Activated naive CD4-positive, alpha-beta T cell treated with anti-CD3 and anti-CD28 coated beads, Interleukin-2, amount 50 U/mL, for 24 hours (primary cell): ENCODE results near the gene LTB4R.

Source experiments
- H3K27ac Mint-ChIP-seq: one replicate; pipeline ENCODE4 v1.8.0; 2021; ENCODE audit warnings: mild to moderate bottlenecking, mixed read lengths
- H3K27me3 Mint-ChIP-seq: one replicate; pipeline ENCODE4 v1.8.0; 2021; ENCODE audit warnings: mixed read lengths
- H3K36me3 Mint-ChIP-seq: one replicate; pipeline ENCODE4 v1.8.0; 2021; ENCODE audit warnings: mixed read lengths
- H3K4me1 Mint-ChIP-seq: one replicate; pipeline ENCODE4 v1.8.0; 2021; ENCODE audit warnings: mixed read lengths
- H3K4me3 Mint-ChIP-seq: one replicate; pipeline ENCODE4 v1.8.0; 2021; ENCODE audit warnings: mild to moderate bottlenecking, mixed read lengths
- H3K9me3 Mint-ChIP-seq: one replicate; pipeline ENCODE4 v1.8.0; 2021; ENCODE audit warnings: mixed read lengths

Gene LTB4R

DNA sequence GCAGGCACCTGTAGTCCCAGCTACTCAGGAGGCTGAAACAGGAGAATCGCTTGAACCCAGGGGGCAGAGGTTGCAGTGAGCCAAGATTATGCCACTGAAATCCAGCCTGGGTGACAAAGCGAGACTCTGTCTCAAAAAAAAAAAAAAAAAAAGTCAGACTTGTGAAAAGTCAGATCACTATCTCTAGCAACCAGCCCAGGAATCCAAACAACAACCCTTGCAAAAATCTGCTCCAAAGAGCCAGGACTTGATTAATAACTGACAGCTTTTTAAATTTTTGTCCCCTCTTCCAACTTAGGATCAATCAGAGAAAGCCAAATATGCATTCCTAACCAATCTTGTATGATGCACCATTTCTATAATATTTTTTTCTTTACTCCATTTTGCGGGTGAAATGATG lies 49.0 kb downstream of the LTB4R start:
- peaks cover 21% of the 10 kb centered on the region for H3K27me3 Mint-ChIP-seq
- peaks cover 2% of the 10 kb centered on the region for H3K4me1 Mint-ChIP-seq
- H3K36me3 Mint-ChIP-seq = no peaks in the 10 kb centered on the region
- no peak overlapping the region for H3K4me3 Mint-ChIP-seq
- no peak overlapping the region for H3K27ac Mint-ChIP-seq
- no peaks in the 10 kb centered on the region for H3K9me3 Mint-ChIP-seq

DNA sequence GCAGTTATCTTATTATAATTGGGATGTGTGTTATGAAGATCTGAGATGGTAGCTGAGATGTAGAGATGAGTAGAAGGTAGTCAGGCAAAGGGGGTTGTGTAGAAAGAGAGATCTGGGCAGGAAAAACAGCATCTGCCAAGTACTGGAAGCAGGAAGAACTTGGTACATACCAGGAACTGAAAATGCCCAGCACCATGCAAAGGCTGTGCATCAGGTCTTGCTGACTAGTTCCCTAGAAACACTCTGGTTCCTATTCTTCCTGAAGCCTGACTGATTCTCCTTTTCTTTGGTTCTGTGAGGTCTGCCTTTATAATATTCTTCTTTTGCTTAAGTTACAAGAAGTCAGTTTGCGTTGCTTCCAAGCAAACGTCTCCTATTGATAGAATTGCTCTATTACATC lies 50.0 kb downstream of the LTB4R start:
- H3K27me3 Mint-ChIP-seq = peaks cover 29% of the 10 kb centered on the region
- H3K4me3 Mint-ChIP-seq = no peak overlapping the region

DNA sequence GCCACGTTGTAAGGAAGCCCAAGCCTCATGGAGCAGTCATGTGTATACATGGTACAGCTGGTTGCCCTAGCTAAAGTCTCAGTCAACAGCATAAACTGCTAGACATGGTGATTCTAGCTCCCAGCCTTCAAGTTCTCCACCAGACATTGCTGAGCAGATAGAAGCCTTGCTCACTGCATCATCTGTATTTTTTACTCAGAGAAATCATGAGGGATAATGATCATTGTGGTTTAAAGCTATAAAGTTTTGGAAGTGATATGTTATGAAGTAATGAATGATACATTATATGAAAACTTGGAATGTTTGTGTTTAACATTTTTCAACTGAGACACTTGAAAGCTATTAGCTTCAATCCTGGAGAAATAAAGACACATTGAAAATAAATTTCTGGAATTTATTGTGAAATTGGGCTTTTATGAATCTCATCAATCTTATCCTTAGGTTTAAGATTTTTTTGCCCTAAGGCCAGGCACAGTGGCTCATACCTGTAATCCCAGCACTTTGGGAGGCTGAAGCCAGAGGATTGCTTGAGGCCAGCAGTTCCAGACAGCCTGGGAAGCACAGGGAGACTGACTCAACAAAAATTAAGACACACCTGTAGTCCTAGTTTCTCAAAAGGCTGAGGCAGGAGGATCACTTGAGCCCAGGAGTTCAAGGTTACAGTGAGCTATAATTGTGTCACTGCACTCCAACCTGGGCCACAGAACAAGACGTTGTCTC lies 51.1 kb downstream of the LTB4R start:
- Mint-ChIP-seq H3K36me3 (no peaks in the 10 kb centered on the region), H3K4me3 (no peak overlapping the region), H3K4me1 (peaks cover 19% of the 10 kb centered on the region), H3K27ac (no peak overlapping the region), H3K27me3 (peaks cover 34% of the 10 kb centered on the region), H3K9me3 (no peaks in the 10 kb centered on the region)

More for the DNA sequence above, 50.0 kb downstream of the LTB4R start:
- H3K27ac Mint-ChIP-seq = no peak overlapping the region
- no peaks in the 10 kb centered on the region for H3K36me3 Mint-ChIP-seq
- H3K9me3 Mint-ChIP-seq = no peaks in the 10 kb centered on the region
- peaks cover 11% of the 10 kb centered on the region for H3K4me1 Mint-ChIP-seq

DNA sequence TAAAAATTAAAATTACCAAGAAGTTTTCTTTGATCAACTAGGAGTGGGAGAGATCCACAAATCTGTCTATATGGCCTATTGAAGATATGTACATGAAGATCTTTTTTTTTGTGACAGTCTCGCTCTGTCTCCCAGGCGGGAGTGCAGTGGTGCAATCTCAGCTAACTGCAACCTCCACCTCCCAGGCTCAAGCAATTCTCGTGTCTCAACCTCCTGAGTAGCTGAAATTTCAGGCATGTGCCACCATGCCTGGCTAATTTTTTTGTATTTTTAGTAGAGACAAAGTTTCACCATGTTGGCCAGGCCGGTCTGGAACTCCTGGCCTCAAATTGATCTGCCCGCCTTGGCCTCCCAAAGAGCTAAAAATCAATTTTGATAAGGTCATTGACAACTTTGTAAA lies 52.1 kb downstream of the LTB4R start:
- Mint-ChIP-seq H3K27ac (no peak overlapping the region), H3K4me1 (peaks cover 24% of the 10 kb centered on the region), H3K4me3 (no peak overlapping the region), H3K9me3 (no peaks in the 10 kb centered on the region), H3K36me3 (no peaks in the 10 kb centered on the region), H3K27me3 (peaks cover 38% of the 10 kb centered on the region)

DNA sequence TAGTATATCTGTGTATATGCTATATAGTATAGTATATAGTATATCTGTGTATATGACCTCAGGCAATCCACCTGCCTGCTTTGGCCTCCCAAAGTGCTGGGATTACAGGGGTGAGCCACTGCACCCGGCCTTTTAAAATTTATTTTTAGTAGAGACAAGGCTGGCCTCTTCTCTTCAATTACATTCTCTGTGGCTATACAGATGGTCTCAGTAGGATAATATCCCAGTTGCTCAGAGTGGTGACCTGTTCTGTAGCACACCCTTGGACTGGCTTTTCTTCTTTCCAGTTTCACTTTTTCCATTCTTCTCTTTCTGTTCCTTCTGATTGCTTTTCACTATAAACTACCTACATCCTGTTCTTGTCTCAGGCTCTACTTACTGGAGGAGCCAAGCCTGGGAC lies 53.5 kb downstream of the LTB4R start:
- no peak overlapping the region for H3K27ac Mint-ChIP-seq
- H3K36me3 Mint-ChIP-seq = no peaks in the 10 kb centered on the region
- H3K4me1 Mint-ChIP-seq = peaks cover 28% of the 10 kb centered on the region
- H3K9me3 Mint-ChIP-seq = no peaks in the 10 kb centered on the region
- no peak overlapping the region for H3K4me3 Mint-ChIP-seq
- H3K27me3 Mint-ChIP-seq = peaks cover 41% of the 10 kb centered on the region

DNA sequence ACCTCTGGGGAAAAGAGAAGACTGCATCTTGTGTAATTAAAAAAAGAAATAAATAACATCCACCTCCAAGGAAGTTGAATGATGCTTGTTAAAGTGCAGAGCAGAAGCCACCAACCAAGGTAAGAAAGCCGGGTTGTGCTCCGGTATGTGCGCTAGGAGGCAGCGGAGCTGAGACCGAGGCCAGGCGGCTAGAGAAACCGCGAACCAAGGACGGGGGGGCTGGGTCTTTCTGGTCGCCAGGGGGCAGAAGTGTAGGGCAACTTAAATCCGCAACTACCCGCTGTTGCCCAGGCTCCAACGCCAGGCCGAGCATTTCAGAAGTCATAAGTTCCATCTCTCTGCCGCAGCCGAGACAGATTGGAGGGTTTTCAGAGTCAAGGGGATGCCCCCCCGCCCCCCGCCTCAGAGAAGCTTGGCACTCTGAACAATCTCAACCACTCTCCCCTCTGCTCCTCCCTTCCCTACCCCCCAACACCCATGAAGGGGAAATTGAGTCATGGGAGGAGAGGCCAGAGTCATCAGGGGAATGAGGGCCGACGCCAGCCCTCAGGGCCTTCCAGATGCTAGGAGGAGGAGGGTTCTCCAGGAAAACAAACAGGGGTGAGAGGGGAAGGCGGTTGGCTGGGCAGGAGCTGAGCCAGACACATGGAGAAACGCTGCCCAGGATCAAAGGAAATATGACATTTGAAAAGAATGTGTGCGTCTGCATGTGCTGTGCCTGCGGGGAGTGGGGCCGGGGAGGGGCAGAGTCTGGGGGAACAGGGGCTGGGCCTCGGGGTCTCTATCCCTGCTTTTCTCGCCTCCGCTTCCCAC lies 54.5 kb downstream of the LTB4R start:
- peaks cover 41% of the 10 kb centered on the region for H3K27me3 Mint-ChIP-seq
- peak overlapping the region; percentile 84 for H3K4me3 Mint-ChIP-seq
- peak overlapping the region; percentile 35 for H3K27ac Mint-ChIP-seq
- peaks cover 28% of the 10 kb centered on the region for H3K4me1 Mint-ChIP-seq
- no peaks in the 10 kb centered on the region for H3K36me3 Mint-ChIP-seq
- H3K9me3 Mint-ChIP-seq = no peaks in the 10 kb centered on the region

DNA sequence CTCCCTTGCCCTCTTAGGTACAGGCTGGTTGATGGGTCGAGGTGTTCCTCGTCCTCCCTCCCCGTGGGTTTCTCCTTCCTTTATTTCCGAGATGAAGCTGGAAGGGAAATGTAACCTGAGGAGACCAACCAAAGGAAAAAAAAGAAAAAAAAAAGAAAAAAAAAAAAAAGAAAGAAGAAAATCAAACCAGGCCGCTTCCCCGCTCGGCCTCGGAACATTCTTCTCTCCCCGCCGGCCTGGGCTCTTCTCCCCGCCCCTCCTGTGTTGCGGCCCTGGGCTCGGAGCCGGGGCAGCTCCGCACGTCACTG lies 55.1 kb downstream of the LTB4R start:
- Mint-ChIP-seq H3K9me3 (no peaks in the 10 kb centered on the region), H3K27ac (no peak overlapping the region), H3K27me3 (peaks cover 41% of the 10 kb centered on the region), H3K36me3 (no peaks in the 10 kb centered on the region), H3K4me1 (peaks cover 28% of the 10 kb centered on the region), H3K4me3 (peak overlapping the region; percentile 84)

DNA sequence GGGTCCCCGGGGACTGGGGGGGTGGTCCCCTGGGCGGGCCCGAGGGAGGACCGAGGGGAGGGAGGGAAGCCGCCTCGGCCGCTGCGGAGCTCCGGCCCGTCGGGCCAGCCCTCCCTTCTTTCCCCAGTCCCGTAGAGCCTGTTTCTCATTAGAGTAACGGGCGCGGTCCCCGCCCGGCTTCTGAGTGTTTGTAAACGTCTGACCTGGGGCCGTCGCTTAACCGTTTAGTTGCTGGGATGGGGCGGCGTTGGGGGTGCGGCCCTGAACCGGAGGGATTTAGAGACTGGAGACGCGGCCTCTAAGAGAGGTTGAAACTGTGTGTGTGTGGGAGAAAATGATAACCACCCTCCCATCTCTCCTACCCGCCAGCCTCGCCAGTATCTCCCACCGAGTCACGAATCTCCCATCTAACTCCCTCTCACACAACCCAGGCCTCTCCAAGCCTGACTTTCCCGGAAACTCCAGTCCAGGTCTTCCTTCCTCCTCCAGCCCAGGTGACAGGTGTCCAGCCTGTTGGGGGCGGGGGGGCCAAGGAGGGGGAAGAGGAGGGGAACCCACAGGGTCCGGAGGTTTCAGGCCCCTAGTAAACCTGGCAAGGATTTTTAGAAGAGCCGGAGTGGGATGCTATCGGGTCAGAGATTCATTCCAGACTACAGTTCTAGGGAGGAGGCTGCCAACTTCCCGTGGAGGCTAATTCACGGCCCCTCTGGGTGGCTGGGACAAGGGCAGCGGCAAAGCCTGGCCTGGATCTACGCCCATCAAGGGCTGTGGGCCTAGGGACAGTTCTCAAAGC lies 55.6 kb downstream of the LTB4R start:
- H3K4me3 Mint-ChIP-seq = peak overlapping the region; percentile 84
- no peaks in the 10 kb centered on the region for H3K36me3 Mint-ChIP-seq
- peaks cover 38% of the 10 kb centered on the region for H3K27me3 Mint-ChIP-seq
- H3K9me3 Mint-ChIP-seq = no peaks in the 10 kb centered on the region
- H3K27ac Mint-ChIP-seq = no peak overlapping the region
- peaks cover 28% of the 10 kb centered on the region for H3K4me1 Mint-ChIP-seq
